HG02943 (cell line): ENCODE measurements around the gene KIF13A.
"Not testable (repeated sequence)": the region's sequence is repeated elsewhere in the genome, so short reads cannot be mapped to it uniquely, and the experiment has no call there.

ENCODE experiments used
- ATAC-seq: cut with Tn5 transposase; IDR thresholded peaks from one replicate; pipeline ENCODE4 v1.9.1; 2021; ENCODE audit warnings: mild to moderate bottlenecking, low read depth, moderate library complexity; ENCODE audit not compliant: unreplicated experiment

The KIF13A gene

DNA sequence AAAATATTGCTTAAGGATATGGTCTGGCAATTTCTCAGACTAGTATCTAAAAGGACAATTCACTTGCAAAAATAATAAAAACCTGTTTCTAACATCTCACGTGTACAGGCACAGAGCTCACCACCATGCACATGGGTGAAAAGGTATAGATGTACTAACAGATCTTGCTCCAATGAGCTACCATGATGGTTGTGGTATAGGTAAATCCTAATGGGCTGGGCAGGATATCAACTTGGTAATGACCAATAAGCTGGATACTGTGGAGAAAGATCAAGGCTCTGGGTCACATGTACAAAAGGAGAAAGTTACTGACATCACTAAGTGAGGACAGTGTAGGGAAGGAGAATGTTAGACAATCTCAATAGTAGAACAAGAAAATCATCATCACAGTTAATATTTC is 169.7 kb downstream of the KIF13A start:
- no peak for ATAC-seq

DNA sequence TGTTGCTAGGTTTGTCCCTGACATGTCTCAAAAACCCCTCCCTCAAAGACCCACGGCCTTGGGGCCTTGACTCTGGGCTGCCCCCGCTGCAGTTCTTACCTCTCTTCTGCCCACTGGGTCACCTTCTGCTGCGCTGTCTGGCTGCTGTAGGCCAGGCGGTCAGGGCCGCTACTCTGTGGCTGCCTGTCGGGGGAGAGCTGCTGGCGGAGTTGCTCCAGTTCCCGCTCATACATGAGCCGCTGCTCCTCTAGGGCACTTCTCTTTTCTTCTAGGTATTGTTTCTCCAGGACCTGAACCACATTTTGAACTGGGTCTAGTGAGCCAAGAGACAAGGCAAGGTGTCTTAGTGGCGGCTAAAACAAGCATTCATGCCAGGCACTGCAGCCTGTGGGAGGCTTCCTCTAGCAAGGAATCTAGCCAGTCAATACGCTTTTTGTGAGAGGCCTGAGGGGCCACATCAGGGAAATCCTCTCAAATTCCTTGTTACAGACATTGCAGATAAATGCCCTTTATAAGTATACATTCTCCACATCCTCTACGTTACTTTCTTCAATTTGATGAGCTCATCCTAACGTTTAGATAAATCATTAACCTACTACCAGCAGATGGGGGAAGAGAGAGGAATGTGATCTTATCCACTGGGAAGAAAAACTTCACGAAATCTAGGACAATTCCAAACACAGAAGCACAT is 170.4 kb downstream of the KIF13A start:
- ATAC-seq: no peak

DNA sequence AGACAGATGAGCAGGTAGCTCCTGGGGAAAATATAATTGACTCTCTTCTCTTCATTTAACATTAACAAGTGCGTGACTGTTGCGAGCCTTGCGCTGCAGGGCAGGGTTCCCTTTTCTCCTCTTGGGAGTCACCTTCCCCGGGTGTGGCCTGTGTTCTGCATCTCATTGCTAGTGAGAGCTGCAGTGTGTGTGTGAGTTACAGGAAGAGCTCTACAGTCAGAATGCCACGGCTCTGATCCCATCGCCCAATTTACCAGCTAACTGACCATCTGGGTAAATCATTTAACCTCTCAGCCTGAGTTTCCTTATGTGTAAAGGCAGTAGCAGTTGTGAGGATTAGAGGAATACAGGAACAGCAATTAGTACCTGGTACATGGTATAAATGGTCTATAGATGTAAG is 173.9 kb downstream of the KIF13A start:
- no peak for ATAC-seq

DNA sequence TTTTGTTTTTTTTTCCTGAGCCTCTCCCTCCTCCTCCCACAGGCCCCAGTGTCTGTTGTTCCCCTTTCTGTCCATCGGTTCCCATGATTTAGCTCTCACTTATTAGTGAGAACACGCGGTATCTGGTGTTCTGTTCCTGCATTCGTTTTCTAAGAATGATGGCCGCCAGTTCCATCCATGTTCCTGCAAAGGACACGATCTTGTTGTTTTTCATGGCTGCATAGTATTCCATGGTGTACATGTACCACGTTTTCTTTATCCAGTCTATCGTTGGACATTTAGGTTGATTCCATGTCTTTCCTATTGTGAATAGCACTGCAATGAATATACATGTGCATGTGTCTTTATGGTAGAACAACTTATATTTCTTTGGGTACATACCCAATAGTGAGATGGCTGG is 175.1 kb downstream of the KIF13A start:
- no peak for ATAC-seq

DNA sequence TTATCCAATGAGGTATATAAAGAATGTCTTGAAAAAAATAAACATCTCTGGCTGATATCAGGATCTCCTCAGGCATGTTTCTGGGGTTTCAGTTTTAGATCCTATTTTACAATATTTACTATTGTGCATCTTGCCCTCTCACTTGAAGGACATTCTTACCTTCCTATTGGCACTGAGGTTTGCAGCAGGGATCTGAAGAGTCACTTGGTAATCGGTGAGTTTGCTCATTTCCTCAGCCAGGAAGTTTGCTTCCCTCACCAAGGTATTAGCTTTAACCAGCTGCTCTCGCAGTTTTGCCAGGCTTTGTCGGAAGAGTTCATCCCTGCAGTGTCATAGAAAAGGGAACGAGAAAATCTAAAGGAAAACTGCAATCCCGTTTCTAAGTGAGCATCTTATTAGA is 178.8 kb downstream of the KIF13A start:
- ATAC-seq: no peak

DNA sequence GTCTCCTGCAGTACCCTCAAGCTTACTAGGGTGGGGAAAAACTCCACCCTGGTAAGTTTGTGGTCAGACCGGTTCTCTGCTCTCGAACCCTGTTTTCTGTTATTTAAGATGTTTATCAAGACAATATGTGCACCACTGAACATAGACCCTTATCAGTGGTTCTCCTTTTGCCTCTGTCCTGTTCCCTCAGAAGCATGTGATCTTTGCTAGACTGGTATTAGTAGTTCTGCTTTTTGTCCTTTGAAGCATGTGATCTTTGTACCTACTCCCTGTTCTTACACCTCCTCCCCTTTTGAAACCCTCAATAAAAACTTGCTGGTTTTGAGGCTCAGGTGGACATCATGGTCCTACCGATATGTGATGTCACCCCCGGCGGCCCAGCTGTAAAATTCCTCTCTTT is 180.0 kb downstream of the KIF13A start:
- not testable (repeated sequence) for ATAC-seq

DNA sequence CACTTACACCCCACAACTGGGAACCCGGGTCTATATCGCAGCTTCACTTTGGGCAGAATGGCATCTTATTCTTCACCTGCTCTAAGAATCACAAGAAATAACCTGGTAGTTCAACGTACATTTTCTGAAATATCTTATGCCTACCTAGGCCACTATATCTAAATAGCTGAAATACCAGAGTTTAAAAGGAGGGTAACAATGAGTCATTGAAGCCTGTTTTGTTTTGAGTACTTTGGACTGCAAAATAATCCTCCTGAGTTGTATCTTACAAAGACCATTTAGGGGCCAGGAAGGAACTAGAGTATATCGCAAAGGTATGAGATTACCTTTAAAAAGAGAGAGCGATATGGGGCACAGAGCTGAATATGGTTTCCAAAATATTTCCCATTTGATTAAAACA is 184.0 kb downstream of the KIF13A start:
- ATAC-seq: no peak

DNA sequence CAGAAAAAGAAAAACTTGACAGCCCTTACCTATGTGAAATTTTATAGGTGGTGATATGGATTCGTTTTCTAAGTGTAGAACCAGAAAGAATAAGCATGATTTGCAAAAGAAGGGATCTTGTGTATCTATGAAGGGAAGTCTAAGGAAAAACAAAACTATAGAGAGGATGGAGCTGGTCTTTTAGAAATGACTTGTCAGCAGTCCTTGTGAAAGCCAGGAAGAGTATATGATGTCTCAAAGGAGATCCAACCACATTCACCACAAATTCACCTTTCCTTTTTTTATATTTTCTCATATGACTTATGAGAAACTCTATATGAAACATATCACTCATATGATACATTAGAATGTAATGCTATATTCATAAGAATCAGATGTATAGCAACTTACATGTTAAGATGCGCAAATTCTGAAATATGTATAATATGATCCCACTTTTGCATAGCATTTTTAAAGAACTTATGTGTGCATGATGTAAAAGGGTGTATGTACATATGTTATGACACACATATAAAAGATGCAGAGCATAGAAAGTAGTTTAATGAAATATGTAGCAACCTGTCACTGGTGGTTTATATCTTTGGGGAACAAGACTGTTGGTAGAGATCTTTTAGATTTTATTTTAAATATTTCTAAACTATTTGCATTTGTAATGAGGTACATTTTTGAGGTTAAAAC is 188.8 kb downstream of the KIF13A start:
- no peak for ATAC-seq

DNA sequence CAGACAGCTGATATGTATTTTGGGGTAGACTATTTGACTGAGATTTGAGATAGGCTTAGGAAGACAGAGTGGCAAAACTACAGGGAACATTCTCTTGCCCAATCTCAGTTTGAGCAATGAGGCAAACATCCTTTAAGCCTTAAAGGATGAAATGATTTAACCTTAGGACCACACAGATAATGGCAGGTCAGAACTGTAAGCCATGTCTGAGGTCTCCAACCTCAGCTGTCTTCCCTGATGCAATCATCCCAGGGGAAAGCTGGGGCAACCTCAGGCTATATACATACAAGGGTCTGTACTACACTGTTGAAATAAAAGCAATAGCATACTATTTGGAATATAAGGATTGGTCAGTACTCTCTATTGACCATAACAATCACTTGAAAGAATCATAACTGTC is 196.9 kb downstream of the KIF13A start:
- ATAC-seq: no peak

DNA sequence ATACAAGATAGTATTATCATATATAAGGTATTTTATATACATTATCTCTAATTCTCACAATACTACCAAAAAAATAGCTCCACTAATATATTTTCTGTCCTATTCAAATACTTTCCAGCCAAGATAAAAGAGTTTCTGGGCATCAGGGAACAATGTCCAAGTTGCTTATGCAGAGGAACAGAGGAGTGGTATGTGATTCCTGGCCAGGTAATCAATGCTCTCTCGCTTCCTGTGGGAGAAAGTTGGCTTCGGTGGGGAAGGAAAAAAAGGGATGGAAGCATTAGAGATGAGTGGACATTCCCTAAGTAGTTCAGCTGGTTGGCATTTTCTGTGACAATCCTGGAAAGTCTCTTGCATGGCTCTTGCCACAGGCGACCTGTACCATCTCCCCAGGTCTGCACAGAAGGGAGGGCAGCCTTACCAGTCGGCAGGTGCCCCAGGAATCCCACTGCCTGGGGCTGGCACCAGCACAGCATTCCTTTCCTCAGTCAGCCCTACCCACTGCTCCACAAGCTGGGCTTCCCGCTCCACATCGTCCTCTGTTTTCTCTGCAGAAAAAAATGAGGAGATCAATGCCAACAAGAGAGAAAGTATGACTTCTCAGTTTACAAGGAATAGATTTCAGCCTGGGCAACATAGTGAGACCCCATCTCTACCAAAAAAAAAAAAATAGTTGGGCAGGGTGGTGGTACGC is 202.2 kb downstream of the KIF13A start:
- no peak for ATAC-seq

DNA sequence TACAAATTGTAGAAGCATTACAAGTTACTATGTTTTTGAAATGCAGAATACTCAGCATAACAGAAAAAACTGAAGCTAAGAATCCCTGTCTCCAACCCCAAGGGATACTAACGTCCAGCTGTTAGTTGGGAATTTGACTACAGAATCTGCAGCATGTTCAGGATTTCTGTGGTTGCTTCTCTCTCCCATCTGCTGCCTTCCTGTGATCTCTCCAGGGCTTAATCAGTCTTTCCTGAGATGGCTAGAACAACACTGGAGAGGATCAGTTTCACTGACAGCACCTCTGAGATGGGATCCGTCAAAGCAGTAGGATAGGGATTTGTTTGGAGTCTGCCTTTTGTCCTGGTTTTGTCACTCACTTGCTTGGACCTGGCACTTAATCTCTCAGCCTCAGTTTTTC is 207.4 kb downstream of the KIF13A start:
- no peak for ATAC-seq

DNA sequence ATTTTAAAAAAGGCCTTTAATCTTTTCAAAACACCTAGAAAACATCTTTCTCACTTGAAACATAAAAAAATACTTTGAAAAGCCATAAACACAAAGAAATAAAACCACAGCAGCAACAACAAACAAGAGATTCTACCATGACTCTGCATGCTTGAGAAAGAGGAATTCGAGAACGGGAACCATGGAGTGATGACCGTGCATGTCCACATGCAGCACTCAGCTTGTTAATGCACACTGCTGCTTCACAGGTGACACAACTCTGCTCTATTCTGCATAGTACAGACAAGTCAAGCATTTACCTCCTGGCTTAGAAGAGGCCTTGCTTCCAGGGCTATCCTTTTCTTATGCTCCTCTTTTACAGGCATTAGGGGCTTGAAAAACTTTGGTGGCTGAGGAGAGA is 215.8 kb downstream of the KIF13A start:
- no peak for ATAC-seq

DNA sequence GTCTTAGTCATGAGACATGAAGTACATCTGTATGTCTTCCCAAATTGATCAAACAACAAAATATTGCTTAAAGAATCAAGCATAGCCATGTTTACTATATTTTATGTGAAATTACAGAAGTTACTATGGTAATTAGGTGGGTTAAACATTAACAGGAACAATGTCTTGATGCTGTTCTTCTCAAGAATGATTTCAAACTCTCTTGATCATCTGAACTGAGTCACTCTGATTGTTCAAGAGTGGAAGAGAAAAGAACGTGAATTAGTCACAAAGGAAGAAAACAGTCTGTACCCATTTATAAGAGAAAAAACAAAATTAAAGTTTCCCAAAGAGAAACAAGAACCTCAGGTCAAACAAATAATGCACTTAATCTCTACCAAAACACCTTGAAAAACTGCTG is 218.6 kb downstream of the KIF13A start:
- no peak for ATAC-seq

DNA sequence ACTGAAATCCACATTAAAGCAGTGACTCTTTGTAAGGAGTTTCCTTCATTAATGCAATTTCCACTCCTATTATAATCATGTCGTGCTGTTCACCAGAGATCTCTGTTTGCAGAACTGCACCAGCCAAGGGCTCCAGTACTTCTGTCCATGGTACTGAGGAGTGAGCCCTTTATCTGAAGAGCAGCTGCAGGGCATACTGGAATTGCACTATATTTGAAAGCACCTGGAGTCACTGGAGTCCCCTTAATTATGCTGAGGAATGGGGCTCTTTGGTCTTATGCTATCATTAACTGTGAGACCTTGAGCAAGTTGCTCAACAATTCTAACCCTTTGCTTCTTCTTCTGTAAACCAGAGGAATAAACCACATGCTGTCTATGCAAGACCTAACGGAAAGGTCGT is 219.0 kb downstream of the KIF13A start:
- no peak for ATAC-seq

DNA sequence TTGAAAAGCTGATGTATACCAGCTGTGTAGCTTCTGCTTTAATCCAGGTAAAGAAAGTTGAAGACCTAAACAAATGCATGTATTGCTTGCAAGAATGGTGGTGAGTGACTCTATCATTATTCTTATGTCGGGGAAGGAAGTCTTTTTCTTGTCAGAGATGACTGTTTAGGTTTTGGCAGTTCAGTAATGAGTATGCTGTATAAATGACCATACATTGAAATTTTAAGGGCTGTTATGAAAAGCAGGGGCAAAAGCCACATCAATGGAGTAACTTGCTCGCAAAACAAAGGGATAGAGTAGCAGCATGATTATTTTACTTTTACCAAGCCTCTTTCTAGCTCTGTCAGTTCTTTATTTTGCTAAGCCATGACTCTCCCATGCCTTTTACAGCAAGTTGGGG is 224.8 kb downstream of the KIF13A start:
- ATAC-seq: no peak

DNA sequence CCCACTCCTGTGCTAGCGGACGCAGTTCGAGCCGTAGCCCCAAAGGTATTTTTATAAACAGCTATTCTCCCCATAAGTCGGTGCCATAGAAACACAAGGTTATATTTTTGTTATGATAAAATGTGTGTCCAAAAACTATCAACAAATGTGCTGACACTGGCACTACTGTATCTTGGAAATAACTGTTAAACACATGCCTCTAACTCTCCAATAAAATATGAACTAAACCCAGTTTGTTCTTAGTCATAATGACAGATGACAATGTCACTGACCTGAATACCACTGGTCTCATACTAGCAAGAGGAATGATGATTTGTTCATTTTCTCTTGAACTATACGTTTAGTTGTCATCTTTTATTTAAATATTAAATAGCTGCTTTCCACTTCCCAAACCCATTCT is 229.3 kb downstream of the KIF13A start:
- ATAC-seq: no peak

DNA sequence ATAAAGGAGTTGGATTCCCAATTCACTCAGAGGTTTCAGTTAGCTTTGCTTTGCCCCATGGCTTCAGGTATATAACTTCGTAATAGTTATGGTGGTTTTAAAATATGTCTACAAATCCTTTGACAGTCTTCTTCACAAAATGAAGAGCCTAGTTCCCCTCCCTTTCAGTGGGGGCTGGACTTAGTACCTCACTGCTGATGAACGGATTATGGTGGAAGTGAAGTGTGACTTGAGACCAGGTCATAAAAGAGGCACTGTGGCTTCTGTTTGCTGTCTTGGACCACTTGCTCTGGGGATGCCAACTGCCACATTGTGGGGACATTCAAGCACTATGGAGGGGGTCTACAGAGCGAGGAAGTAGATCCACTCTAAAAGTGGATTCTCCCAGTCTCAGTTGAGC is 233.2 kb downstream of the KIF13A start:
- ATAC-seq: no peak

DNA sequence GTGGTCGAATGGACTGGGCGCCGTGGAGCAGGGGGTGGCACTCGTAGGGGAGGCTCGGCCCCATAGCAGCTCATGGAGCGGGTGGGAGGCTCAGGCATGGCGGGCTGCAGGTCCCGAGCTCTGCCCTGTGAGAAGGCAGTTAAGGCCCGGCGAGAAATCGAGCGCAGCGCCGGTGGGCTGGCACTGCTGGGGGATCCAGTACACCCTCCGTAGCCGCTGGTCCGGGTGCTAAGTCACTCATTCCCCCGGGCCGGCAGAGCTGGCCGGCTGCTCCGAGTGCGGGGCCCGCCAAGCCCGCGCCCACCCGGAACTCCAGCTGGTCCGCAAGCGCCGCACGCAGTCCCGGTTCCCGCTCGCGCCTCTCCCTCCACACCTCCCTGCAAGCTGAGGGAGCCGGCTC is 242.1 kb downstream of the KIF13A start:
- not testable (repeated sequence) for ATAC-seq

DNA sequence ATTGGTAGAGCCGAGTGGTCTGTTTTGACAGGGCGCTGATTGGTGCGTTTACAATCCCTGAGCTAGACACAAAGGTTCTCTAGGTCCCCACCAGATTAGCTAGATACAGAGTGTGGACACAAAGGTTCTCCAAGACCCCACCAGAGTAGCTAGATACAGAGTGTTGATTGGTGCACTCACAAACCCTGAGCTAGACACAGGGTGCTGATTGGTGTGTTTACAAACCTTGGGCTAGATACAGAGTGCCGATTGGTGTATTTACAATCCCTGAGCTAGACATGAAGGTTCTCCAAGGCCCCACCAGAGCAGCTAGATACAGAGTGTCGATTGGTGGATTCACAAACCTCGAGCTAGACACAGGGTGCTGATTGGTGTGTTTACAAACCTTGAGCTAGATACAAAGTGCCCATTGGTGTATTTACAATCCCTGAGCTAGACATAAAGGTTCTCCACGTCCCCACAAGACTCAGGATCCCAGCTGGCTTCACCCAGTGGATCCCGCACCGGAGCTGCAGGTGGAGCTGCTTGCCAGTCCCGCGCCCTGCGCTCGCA is 242.6 kb downstream of the KIF13A start:
- not testable (repeated sequence) for ATAC-seq

DNA sequence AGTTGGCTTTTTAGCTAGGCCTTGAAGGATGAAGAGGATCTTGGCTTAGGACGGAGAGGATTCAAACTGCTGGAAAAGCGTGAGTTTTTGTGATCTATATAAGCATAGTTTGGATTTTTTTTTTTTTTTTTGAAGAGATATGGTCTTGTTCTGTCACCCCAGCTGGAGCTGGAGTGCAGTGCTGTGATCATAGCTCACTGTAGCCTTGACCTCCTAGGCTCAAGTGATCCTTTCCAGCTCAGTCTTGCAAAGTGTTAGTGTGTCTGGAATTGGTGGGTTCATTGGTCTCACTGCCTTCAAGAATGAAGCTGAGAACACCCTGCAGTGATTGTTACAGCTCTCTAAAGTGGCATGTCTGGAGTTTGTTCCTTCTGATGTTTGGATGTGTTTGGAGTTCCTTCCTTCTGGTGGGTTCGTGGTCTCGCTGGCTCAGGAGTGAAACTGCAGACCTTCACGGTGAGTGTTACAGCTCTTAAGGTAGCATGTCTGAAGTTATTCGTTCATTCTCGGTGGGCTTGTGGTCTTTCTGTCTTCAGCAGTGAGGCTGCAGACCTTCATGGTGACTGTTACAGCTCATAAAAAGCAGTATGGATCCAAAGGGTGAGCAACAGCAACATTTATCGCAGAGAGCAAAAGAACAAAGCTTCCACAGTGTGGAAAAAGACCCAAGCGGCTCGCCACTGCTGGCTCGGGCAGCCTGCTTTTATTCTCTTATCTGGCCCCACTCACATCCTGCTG is 243.2 kb downstream of the KIF13A start:
- no peak for ATAC-seq

DNA sequence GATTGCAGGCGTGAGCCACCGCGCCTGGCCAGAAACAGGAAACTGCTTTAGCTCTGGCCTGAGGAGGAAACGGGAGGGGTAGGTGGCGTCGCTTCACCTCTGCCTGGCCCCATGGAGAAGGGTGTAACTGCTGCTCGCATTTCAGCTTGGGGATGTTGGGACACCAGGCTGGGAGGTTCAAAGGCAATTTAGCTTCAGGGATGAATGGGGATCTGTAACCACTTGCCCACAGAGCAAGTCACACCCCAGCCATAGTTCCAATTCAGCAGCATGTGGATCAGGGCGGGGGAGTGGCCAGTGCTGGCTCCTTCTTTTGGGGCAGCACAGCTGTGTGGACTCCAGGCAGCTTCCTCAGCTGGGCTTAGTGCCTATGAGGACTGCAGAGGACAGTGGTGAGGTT is 245.9 kb downstream of the KIF13A start:
- ATAC-seq: no peak
